ENCODE data around the gene ENOX2.

GRCh38 chrX:130694983-130695382, 208.0 kb downstream of the ENOX2 start:
- TF ChIP-seq POLR2AphosphoS5 (IDR thresholded peaks at IDR 0.05): no peak
- TF ChIP-seq EP300 (IDR thresholded peaks at IDR 0.05): no peak
- TF ChIP-seq CTCF (IDR thresholded peaks at IDR 0.05): no peak
- TF ChIP-seq POLR2A (IDR thresholded peaks at IDR 0.05): no peak

Data from stomach (tissue), 4 donors.